HCT116 (cell line): ENCODE results near the gene KRT37. TPM values are rescaled to one million over a fixed set of nuclear protein-coding genes. Genes with fewer than 3 reads are reported as not detected.

Experiments used
- ATAC-seq: fragments of 200-7000 bp; cut with Tn5 transposase; 2 replicates; pipeline ENCODE4 v1.9.1; 2020; ENCODE audit warnings: mild to moderate bottlenecking, moderate library complexity
- BruUV-seq: library from RNA; stranded (reverse); fragments of 400-500 nt; replicated peaks from 2 replicates; lab custom pipeline; 2021; lab: Mats Ljungman, UMichigan
- CTCF ChIA-PET: fragments of 300-600 bp; sonication (Branson Sonifier 250); formaldehyde crosslinking; loops from one replicate; lab custom pipeline; 2021; ENCODE audit warnings: antibody characterized with exemption; lab: Charles Lee
- POLR2A ChIA-PET: fragments of 300-600, 350-600 bp; sonication (Branson Sonifier 250); formaldehyde crosslinking; loops from one replicate; lab custom pipeline; 2021; ENCODE audit warnings: antibody characterized with exemption; lab: Charles Lee
- RAD21 ChIA-PET, 2 experiments: fragments of 300-600 bp; sonication (Branson Sonifier 250); formaldehyde crosslinking; loops; one replicate each; lab custom pipeline; 2023; ENCODE audit warnings: low total read pairs in 2 of 2; ENCODE audit not compliant: uncharacterized antibody in 2 of 2, unreplicated experiment in 2 of 2, low non-redundant PET in 1 of 2; lab: Charles Lee
- DNase-seq: peaks from one replicate; pipeline ENCODE4 v3.0.0-alpha.2; 2010; ENCODE audit warnings: low read depth, low spot score
- H2AFZ ChIP-seq: fragments of 200-600 bp; shearing (Covaris generic), sonication (generic); 2 replicates; pipeline ENCODE4 v1.6.1; 2017; ENCODE audit warnings: low read depth, mixed run types, mixed read lengths, antibody characterized with exemption, low read length; ENCODE audit not compliant: poor library complexity, severe bottlenecking
- H3K27ac ChIP-seq: 2 replicates; pipeline ENCODE4 v1.5.1; 2012; ENCODE audit warnings: low read depth, low read length
- H3K27me3 ChIP-seq: fragments of 200-600 bp; sonication (generic); 2 replicates; pipeline ENCODE4 v1.6.1; 2016; ENCODE audit warnings: mixed run types, low read length, mixed read lengths; ENCODE audit not compliant: insufficient read depth
- H3K36me3 ChIP-seq, 2 experiments: fragments of 200-500 bp in 1 of 2; fragments of 200-600 bp in 1 of 2; sonication (Bioruptor generic) in 1 of 2; sonication (generic) in 1 of 2; 2 replicates each; pipeline versions ENCODE4 v1.5.1 to v1.6.1; 2014 to 2016; ENCODE audit warnings: low read length in 2 of 2, inconsistent platforms in 1 of 2, mixed read lengths in 1 of 2, mixed run types in 1 of 2; ENCODE audit not compliant: insufficient read depth in 2 of 2, control insufficient read depth in 1 of 2
- H3K4me1 ChIP-seq, 2 experiments: fragments of 200-600 bp in 1 of 2; sonication (generic) in 1 of 2; 2 replicates each; pipeline versions ENCODE4 v1.5.1 to v1.6.1; 2012 to 2017; ENCODE audit warnings: low read length in 2 of 2, inconsistent platforms in 1 of 2, mild to moderate bottlenecking in 1 of 2, mixed read lengths in 1 of 2, mixed run types in 1 of 2, moderate library complexity in 1 of 2; ENCODE audit not compliant: insufficient read depth in 2 of 2, control insufficient read depth in 1 of 2
- H3K4me2 ChIP-seq: fragments of 200-600 bp; sonication (generic); 2 replicates; pipeline ENCODE4 v1.6.1; 2017; ENCODE audit warnings: mixed run types, low read length, mixed read lengths
- H3K4me3 ChIP-seq, 2 experiments: fragments of 200-600 bp in 1 of 2; sonication (generic) in 1 of 2; replicated peaks in 1 of 2; 2 replicates each; pipeline ENCODE4 v1.5.1; 2011 to 2016; ENCODE audit warnings: low read length in 2 of 2, control low read depth in 1 of 2, low read depth in 1 of 2, mild to moderate bottlenecking in 1 of 2, mixed read lengths in 1 of 2, mixed run types in 1 of 2
- H3K79me2 ChIP-seq: fragments of 200-600 bp; sonication (generic); 2 replicates; pipeline ENCODE4 v1.6.1; 2017; ENCODE audit warnings: mild to moderate bottlenecking, mixed run types, low read length, moderate library complexity, mixed read lengths; ENCODE audit not compliant: insufficient read depth
- H3K9ac ChIP-seq: fragments of 200-600 bp; sonication (generic); 2 replicates; pipeline ENCODE4 v1.6.1; 2016; ENCODE audit warnings: low read length, mixed read lengths
- H3K9me2 ChIP-seq: fragments of 200-600 bp; sonication (generic), shearing (Covaris generic); 2 replicates; pipeline ENCODE4 v1.6.1; 2017; ENCODE audit warnings: mixed run types, mild to moderate bottlenecking, moderate library complexity; ENCODE audit not compliant: insufficient read depth
- H3K9me3 ChIP-seq, 2 experiments: fragments of 200-500 bp in 1 of 2; fragments of 200-600 bp in 1 of 2; sonication (Bioruptor generic) in 1 of 2; sonication (generic) in 1 of 2; 2 replicates each; pipeline ENCODE4 v1.6.1; 2014 to 2017; ENCODE audit warnings: low read length in 2 of 2, mixed read lengths in 2 of 2, inconsistent platforms in 1 of 2, low read depth in 1 of 2, mild to moderate bottlenecking in 1 of 2, mixed run types in 1 of 2, moderate library complexity in 1 of 2; ENCODE audit not compliant: control insufficient read depth in 1 of 2, insufficient read depth in 1 of 2
- H4K20me1 ChIP-seq: fragments of 200-600 bp; sonication (generic), shearing (Covaris generic); 2 replicates; pipeline ENCODE4 v1.6.1; 2017; ENCODE audit warnings: mixed run types, mild to moderate bottlenecking, moderate library complexity; ENCODE audit not compliant: insufficient read depth
- CBX3 ChIP-seq: IDR thresholded peaks from 2 replicates; pipeline ENCODE4 v1.6.1; 2012; ENCODE audit warnings: low read depth
- EGR1 ChIP-seq: IDR thresholded peaks from 2 replicates; pipeline ENCODE4 v1.6.1; 2012; ENCODE audit warnings: low read depth
- ELF1 ChIP-seq: IDR thresholded peaks from 2 replicates; pipeline ENCODE4 v1.6.1; 2012; ENCODE audit warnings: low read depth, borderline replicate concordance
- EZH2 ChIP-seq: fragments of 200-600 bp; sonication (generic); IDR thresholded peaks from 2 replicates; pipeline ENCODE4 v1.6.1; 2017; ENCODE audit warnings: antibody characterized with exemption, mixed run types
- EZH2phosphoT487 ChIP-seq: fragments of 200-600 bp; IDR thresholded peaks from 2 replicates; pipeline ENCODE4 v1.6.1; 2018; ENCODE audit warnings: antibody characterized with exemption, borderline replicate concordance
- FOSL1 ChIP-seq: IDR thresholded peaks from 2 replicates; pipeline ENCODE4 v1.6.1; 2012; ENCODE audit warnings: low read depth
- JUND ChIP-seq: IDR thresholded peaks from 2 replicates; pipeline ENCODE4 v1.6.1; 2012
- POLR2A ChIP-seq: IDR thresholded peaks from 2 replicates; pipeline ENCODE4 v1.7.0; 2011; ENCODE audit warnings: borderline replicate concordance; ENCODE audit not compliant: insufficient read depth, insufficient read length; ENCODE audit errors: extremely low read depth
- RAD21 ChIP-seq: IDR thresholded peaks from 2 replicates; pipeline ENCODE4 v1.6.1; 2012; ENCODE audit warnings: low read depth, mild to moderate bottlenecking
- SIN3A ChIP-seq: IDR thresholded peaks from 2 replicates; pipeline ENCODE4 v1.6.1; 2012; ENCODE audit warnings: low read depth
- SP1 ChIP-seq: IDR thresholded peaks from 2 replicates; pipeline ENCODE4 v1.6.1; 2012; ENCODE audit warnings: low read depth
- SRF ChIP-seq: IDR thresholded peaks from 2 replicates; pipeline ENCODE4 v1.6.1; 2012; ENCODE audit warnings: low read depth
- TCF7L2 ChIP-seq: IDR thresholded peaks from 2 replicates; pipeline ENCODE4 v1.7.0; 2011; ENCODE audit warnings: borderline replicate concordance, inconsistent platforms; ENCODE audit not compliant: insufficient read depth, insufficient read length; ENCODE audit errors: extremely low read depth
- YY1 ChIP-seq: IDR thresholded peaks from 2 replicates; pipeline ENCODE4 v1.6.1; 2011; ENCODE audit warnings: low read length, low read depth, moderate library complexity, mild to moderate bottlenecking; ENCODE audit not compliant: insufficient replicate concordance; ENCODE audit errors: extremely low read depth
- ZFX ChIP-seq: fragments of 450-650 bp; IDR thresholded peaks from 2 replicates; pipeline ENCODE4 v1.6.1; 2017
- ZNF274 ChIP-seq: fragments of 200-500 bp; sonication (Bioruptor generic); IDR thresholded peaks from 2 replicates; pipeline ENCODE4 v1.6.1; 2014; ENCODE audit warnings: mild to moderate bottlenecking, low read depth, low read length, inconsistent platforms
- intact Hi-C: fragments of 100-400 bp; cut with micrococcal nuclease; formaldehyde crosslinking; loops from 2 replicates; pipeline ENCODE4 v1.10.0; 2022
- total RNA-seq: library from RNA; stranded (reverse); gene quantifications from one replicate; pipeline ENCODE4 v1.2.1, GENCODE V29; 2021; ENCODE audit not compliant: unreplicated experiment
- TF ChIP-seq, protein P1 (sequence below): IDR thresholded peaks from 2 replicates; pipeline ENCODE4 v1.6.1; 2012; ENCODE audit warnings: low read depth
- TF ChIP-seq, protein P2 (sequence below): IDR thresholded peaks from 2 replicates; pipeline ENCODE4 v1.6.1; 2012
- TF ChIP-seq, protein P3 (sequence below), 3 experiments: fragments of 200-600 bp in 1 of 3; sonication (generic) in 1 of 3; IDR thresholded peaks in 2 of 3; conservative IDR thresholded peaks in 1 of 3; 2 replicates each; pipeline ENCODE4 v1.5.1; 2012 to 2017; ENCODE audit warnings: low read depth in 2 of 3, low read length in 2 of 3, antibody characterized with exemption in 1 of 3, borderline replicate concordance in 1 of 3, control low read depth in 1 of 3, mild to moderate bottlenecking in 1 of 3, mixed read lengths in 1 of 3, mixed run types in 1 of 3, moderate library complexity in 1 of 3; ENCODE audit not compliant: insufficient read depth in 1 of 3

The KRT37 gene
- total RNA-seq, 1 experiment from 2014 or later = not detected

DNA sequence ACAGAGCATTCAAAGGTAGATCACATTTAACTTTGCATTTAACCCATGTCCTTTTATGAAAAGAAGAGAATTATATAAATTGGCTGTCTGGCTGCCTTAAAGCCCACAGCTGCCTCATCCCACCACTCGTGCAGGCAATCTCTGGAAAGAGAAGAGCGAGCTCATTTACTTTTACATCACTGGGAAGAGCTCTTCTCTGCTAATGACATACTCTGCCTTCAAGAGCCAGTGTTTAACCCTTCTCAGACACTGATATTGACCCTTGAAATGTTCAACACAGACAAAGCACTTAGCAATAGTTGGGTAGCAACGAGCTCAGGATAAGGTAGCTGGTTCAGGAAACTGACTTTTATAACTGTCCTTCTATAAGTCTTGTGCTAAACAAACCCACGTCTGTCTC, 9.6 kb upstream of the KRT37 start:
- no peak overlapping the region for H3K4me2 ChIP-seq
- no peak for DNase-seq
- TF ChIP-seq ZFX (no peak), SIN3A (no peak), FOSL1 (no peak), EGR1 (no peak), TCF7L2 (no peak), EZH2phosphoT487 (no peak), POLR2A (no peak), JUND (no peak), RAD21 (no peak), SRF (no peak), SP1 (no peak), YY1 (no peak), ELF1 (no peak), CBX3 (no peak), ZNF274 (no peak), EZH2 (no peak)
- TF ChIP-seq, protein P1, sequence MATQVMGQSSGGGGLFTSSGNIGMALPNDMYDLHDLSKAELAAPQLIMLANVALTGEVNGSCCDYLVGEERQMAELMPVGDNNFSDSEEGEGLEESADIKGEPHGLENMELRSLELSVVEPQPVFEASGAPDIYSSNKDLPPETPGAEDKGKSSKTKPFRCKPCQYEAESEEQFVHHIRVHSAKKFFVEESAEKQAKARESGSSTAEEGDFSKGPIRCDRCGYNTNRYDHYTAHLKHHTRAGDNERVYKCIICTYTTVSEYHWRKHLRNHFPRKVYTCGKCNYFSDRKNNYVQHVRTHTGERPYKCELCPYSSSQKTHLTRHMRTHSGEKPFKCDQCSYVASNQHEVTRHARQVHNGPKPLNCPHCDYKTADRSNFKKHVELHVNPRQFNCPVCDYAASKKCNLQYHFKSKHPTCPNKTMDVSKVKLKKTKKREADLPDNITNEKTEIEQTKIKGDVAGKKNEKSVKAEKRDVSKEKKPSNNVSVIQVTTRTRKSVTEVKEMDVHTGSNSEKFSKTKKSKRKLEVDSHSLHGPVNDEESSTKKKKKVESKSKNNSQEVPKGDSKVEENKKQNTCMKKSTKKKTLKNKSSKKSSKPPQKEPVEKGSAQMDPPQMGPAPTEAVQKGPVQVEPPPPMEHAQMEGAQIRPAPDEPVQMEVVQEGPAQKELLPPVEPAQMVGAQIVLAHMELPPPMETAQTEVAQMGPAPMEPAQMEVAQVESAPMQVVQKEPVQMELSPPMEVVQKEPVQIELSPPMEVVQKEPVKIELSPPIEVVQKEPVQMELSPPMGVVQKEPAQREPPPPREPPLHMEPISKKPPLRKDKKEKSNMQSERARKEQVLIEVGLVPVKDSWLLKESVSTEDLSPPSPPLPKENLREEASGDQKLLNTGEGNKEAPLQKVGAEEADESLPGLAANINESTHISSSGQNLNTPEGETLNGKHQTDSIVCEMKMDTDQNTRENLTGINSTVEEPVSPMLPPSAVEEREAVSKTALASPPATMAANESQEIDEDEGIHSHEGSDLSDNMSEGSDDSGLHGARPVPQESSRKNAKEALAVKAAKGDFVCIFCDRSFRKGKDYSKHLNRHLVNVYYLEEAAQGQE = no peak
- TF ChIP-seq, protein P2, sequence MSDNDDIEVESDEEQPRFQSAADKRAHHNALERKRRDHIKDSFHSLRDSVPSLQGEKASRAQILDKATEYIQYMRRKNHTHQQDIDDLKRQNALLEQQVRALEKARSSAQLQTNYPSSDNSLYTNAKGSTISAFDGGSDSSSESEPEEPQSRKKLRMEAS = no peak
- TF ChIP-seq, protein P3, sequence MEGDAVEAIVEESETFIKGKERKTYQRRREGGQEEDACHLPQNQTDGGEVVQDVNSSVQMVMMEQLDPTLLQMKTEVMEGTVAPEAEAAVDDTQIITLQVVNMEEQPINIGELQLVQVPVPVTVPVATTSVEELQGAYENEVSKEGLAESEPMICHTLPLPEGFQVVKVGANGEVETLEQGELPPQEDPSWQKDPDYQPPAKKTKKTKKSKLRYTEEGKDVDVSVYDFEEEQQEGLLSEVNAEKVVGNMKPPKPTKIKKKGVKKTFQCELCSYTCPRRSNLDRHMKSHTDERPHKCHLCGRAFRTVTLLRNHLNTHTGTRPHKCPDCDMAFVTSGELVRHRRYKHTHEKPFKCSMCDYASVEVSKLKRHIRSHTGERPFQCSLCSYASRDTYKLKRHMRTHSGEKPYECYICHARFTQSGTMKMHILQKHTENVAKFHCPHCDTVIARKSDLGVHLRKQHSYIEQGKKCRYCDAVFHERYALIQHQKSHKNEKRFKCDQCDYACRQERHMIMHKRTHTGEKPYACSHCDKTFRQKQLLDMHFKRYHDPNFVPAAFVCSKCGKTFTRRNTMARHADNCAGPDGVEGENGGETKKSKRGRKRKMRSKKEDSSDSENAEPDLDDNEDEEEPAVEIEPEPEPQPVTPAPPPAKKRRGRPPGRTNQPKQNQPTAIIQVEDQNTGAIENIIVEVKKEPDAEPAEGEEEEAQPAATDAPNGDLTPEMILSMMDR (IDR thresholded peaks at IDR 0.05 in 2 of 3, conservative IDR thresholded peaks at IDR 0.05 in 1 of 3; ENCODE audit: borderline replicate concordance in 1 of 3, insufficient read depth in 1 of 3, low read depth in 2 of 3, low read length in 2 of 3) = no peak
- TF ChIP-seq, all 23 proteins: peak for 0
- no peak for ATAC-seq
- intact Hi-C loops = no loop called here
- CTCF ChIA-PET = interaction anchor here (1.2 kb wide), 1 partner anchor 16 kb away, joined by 4 read pairs; no protein-coding TSS in a partner anchor
- Histone ChIP-seq H3K4me1 (peaks cover 1 to 2% of the 10 kb centered on the region in 2 experiments), H3K36me3 (no peaks in the 10 kb centered on the region), H2AFZ (no peak overlapping the region), H3K9me2 (no peaks in the 10 kb centered on the region), H4K20me1 (no peaks in the 10 kb centered on the region), H3K27me3 (no peaks in the 10 kb centered on the region), H3K4me3 (no peak overlapping the region), H3K9me3 (no peaks in the 10 kb centered on the region), H3K9ac (no peak overlapping the region), H3K79me2 (no peaks in the 10 kb centered on the region), H3K27ac (no peak overlapping the region)
- no TSS peak for BruUV-seq
- RAD21 ChIA-PET = no interaction called here
- POLR2A ChIA-PET = no interaction called here
